ENCODE results near the gene AMOT.
A peak's percentile ranks its signal among the peaks of the same experiment; 100 is the strongest.

AMOT gene

GRCh38 chrX:112839856-112840255 lies 775 bp downstream of the AMOT start:
- no peaks in the 10 kb centered on the region for H3K36me3 ChIP-seq (ENCODE audit: control insufficient read depth, insufficient read depth, low read length)
- peak overlapping the region; percentile 41; the same call in 1 of the 2 replicates for H3K4me3 ChIP-seq (ENCODE audit: low read length)
- H3K9me3 ChIP-seq (ENCODE audit: control insufficient read depth, insufficient read depth, low read length) = no peaks in the 10 kb centered on the region
- no CpG with 5 or more reads among the region's 5 CpGs for WGBS (ENCODE audit: insufficient coverage, insufficient read length)
- no peaks in the 10 kb centered on the region for H3K4me1 ChIP-seq (ENCODE audit: control insufficient read depth, insufficient read depth, low read length)
- DNase-seq (ENCODE audit: low read depth, low spot score) = no peak
- H3K27me3 ChIP-seq (ENCODE audit: control insufficient read depth, insufficient read depth, low read length) = peaks cover 2% of the 10 kb centered on the region; the same call in 1 of the 2 replicates
- H3K27ac ChIP-seq (ENCODE audit: low read length) = no peak overlapping the region

GRCh38 chrX:112837531-112837930 lies 3.1 kb downstream of the AMOT start:
- Histone ChIP-seq H3K9me3 (ENCODE audit: control insufficient read depth, insufficient read depth, low read length) (no peaks in the 10 kb centered on the region), H3K4me1 (ENCODE audit: control insufficient read depth, insufficient read depth, low read length) (no peaks in the 10 kb centered on the region), H3K27me3 (ENCODE audit: control insufficient read depth, insufficient read depth, low read length) (peaks cover 2% of the 10 kb centered on the region; the same call in 1 of the 2 replicates), H3K4me3 (ENCODE audit: low read length) (no peak overlapping the region), H3K36me3 (ENCODE audit: control insufficient read depth, insufficient read depth, low read length) (no peaks in the 10 kb centered on the region), H3K27ac (ENCODE audit: low read length) (no peak overlapping the region)
- no peak for DNase-seq (ENCODE audit: low read depth, low spot score)
- WGBS (ENCODE audit: insufficient coverage, insufficient read length) = no CpG with 5 or more reads among the region's 1 CpG

DNA sequence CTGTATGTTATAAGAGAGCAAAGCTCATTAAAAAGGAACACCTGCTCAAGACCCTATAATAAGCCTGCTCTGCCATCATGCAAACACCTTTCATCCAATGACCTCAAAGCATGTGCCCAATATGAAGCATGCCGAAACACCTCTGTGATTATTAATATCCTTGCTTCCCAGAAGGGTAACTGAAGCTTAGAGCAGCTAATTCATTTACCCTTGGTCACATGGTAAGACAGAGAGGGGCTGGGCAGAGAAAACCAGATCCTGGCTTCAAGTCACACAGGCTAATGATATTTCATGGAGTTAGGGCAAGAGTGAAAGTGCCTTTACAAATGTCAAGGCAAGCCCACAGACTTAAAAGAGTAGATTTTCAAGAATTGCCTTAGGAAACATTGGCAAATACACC lies 5.6 kb downstream of the AMOT start:
- no CpG with 5 or more reads among the region's 1 CpG for WGBS (ENCODE audit: insufficient coverage, insufficient read length)
- no peak for DNase-seq (ENCODE audit: low read depth, low spot score)
- Histone ChIP-seq H3K36me3 (ENCODE audit: control insufficient read depth, insufficient read depth, low read length) (no peaks in the 10 kb centered on the region), H3K27ac (ENCODE audit: low read length) (no peak overlapping the region), H3K4me1 (ENCODE audit: control insufficient read depth, insufficient read depth, low read length) (no peaks in the 10 kb centered on the region), H3K27me3 (ENCODE audit: control insufficient read depth, insufficient read depth, low read length) (peaks cover 2% of the 10 kb centered on the region; the same call in 1 of the 2 replicates), H3K9me3 (ENCODE audit: control insufficient read depth, insufficient read depth, low read length) (no peaks in the 10 kb centered on the region), H3K4me3 (ENCODE audit: low read length) (no peak overlapping the region)

GRCh38 chrX:112834031-112834845 lies 6.4 kb downstream of the AMOT start:
- DNase-seq (ENCODE audit: low read depth, low spot score) = no peak
- no peaks in the 10 kb centered on the region for H3K4me1 ChIP-seq (ENCODE audit: control insufficient read depth, insufficient read depth, low read length)
- H3K36me3 ChIP-seq (ENCODE audit: control insufficient read depth, insufficient read depth, low read length) = no peaks in the 10 kb centered on the region
- H3K27ac ChIP-seq (ENCODE audit: low read length) = no peak overlapping the region
- peaks cover 2% of the 10 kb centered on the region; the same call in 1 of the 2 replicates for H3K27me3 ChIP-seq (ENCODE audit: control insufficient read depth, insufficient read depth, low read length)
- no peaks in the 10 kb centered on the region for H3K9me3 ChIP-seq (ENCODE audit: control insufficient read depth, insufficient read depth, low read length)
- no peak overlapping the region for H3K4me3 ChIP-seq (ENCODE audit: low read length)
- no CpG with 5 or more reads among the region's 8 CpGs for WGBS (ENCODE audit: insufficient coverage, insufficient read length)

DNA sequence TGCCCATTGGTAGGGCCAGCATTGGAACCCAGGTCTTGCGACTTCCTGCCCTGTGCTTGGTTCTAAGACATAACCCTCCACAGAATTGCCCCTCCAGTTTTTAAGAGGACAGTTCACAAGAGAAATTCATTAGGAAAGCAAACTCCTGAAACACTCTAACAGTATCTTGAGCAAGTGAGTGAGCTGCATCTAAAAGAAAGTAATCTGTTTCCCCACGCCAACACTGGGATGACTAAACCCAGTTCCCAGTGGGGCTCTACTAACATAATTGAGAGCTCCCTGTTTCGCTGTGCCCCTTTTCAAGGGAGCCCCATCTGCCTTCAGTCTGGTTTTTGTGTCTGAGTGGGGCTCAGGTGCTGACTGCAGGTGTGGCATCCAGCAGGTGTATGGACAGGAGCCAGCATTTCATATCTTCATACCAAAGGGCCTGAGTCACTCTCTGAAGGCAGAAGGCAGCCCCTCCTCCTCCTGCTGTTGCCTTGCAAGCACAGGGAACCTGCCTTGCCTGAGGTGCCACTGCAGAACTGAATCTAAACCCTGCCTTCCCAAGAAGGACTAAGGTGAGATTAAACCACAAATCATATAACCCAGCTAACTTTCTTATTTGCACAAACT lies 8.0 kb downstream of the AMOT start:
- H3K27me3 ChIP-seq (ENCODE audit: control insufficient read depth, insufficient read depth, low read length) = no peaks in the 10 kb centered on the region
- H3K9me3 ChIP-seq (ENCODE audit: control insufficient read depth, insufficient read depth, low read length) = no peaks in the 10 kb centered on the region
- no peaks in the 10 kb centered on the region for H3K4me1 ChIP-seq (ENCODE audit: control insufficient read depth, insufficient read depth, low read length)
- DNase-seq (ENCODE audit: low read depth, low spot score) = no peak
- H3K4me3 ChIP-seq (ENCODE audit: low read length) = no peak overlapping the region
- WGBS (ENCODE audit: insufficient coverage, insufficient read length) = no CpG with 5 or more reads among the region's 3 CpGs
- H3K27ac ChIP-seq (ENCODE audit: low read length) = no peak overlapping the region
- no peaks in the 10 kb centered on the region for H3K36me3 ChIP-seq (ENCODE audit: control insufficient read depth, insufficient read depth, low read length)

DNA sequence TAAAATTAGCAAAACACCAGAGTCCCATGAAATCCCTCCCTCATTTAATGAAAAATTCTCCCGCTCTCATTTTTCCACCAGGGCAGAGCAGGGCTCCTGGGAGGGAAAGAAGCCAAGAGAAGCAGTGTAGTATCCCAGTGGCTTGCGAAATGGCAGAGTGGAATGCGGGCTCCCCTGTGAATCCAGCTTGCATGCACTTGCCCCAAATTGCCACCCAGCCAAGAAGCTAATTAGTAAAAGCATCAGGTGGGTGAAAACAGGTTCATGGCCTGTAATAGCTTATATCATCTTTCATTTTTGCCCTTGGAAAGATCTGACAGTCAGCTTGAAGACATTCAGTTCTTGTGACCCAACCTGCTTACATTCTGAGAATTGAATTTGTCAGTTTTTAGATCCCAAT lies 10.1 kb downstream of the AMOT start:
- Histone ChIP-seq H3K4me1 (ENCODE audit: control insufficient read depth, insufficient read depth, low read length) (no peaks in the 10 kb centered on the region), H3K27me3 (ENCODE audit: control insufficient read depth, insufficient read depth, low read length) (no peaks in the 10 kb centered on the region)

DNA sequence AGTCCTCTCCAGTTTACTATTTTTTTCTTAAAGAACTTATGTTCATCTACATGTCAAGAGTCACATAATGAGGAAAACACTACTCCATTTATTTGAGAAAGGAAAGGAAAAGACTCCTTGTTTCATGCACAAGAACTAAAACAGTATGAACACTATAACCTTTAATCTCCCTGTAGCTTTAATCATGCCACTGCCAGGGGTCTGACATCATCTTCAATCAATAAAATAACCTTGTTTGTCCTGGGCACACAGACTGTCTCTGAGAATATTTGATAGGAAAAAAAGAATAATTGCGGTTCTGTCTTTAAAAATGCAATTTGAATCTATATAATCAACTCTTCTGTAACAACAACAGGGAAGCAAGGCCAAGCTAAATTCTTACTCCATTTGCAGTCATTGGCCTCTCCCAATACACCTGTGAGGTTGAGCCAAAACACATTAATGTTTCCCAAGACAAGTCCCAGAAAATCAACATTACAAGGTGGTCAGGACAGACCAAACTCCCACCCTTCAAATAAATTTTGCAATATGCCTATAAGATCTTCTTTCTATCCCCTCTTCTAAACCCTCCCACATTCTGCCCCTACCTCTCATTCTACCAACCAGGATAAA lies 13.2 kb downstream of the AMOT start:
- no peaks in the 10 kb centered on the region for H3K36me3 ChIP-seq (ENCODE audit: control insufficient read depth, insufficient read depth, low read length)
- H3K27ac ChIP-seq (ENCODE audit: low read length) = no peak overlapping the region
- WGBS (ENCODE audit: insufficient coverage, insufficient read length) = no CpG with 5 or more reads among the region's 1 CpG
- H3K27me3 ChIP-seq (ENCODE audit: control insufficient read depth, insufficient read depth, low read length) = no peaks in the 10 kb centered on the region
- H3K4me3 ChIP-seq (ENCODE audit: low read length) = no peak overlapping the region
- DNase-seq (ENCODE audit: low read depth, low spot score) = no peak
- H3K9me3 ChIP-seq (ENCODE audit: control insufficient read depth, insufficient read depth, low read length) = no peaks in the 10 kb centered on the region
- H3K4me1 ChIP-seq (ENCODE audit: control insufficient read depth, insufficient read depth, low read length) = no peaks in the 10 kb centered on the region

More for the DNA sequence above, 10.1 kb downstream of the AMOT start:
- Histone ChIP-seq H3K4me3 (ENCODE audit: low read length) (no peak overlapping the region), H3K27ac (ENCODE audit: low read length) (no peak overlapping the region), H3K9me3 (ENCODE audit: control insufficient read depth, insufficient read depth, low read length) (no peaks in the 10 kb centered on the region), H3K36me3 (ENCODE audit: control insufficient read depth, insufficient read depth, low read length) (no peaks in the 10 kb centered on the region)
- no CpG with 5 or more reads among the region's 3 CpGs for WGBS (ENCODE audit: insufficient coverage, insufficient read length)
- no peak for DNase-seq (ENCODE audit: low read depth, low spot score)

DNA sequence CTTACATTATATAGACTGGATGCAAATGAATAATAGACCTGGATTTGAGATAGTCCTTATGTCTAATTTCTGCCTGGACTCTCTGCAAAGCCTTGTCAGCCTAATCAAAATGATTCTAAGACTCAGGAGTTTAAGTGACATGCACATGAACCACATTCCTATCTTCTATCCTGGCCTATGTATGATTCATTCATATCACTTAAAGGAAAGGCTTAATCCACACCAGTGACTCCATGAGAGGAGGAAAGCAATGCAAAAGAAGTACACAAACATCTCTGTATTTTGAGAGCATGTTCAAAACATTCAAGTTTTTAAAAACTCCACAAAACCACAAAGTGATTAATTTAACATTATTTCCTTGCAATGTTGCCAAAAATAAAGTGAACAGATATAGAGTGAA lies 14.6 kb downstream of the AMOT start:
- Histone ChIP-seq H3K9me3 (ENCODE audit: control insufficient read depth, insufficient read depth, low read length) (no peaks in the 10 kb centered on the region), H3K4me3 (ENCODE audit: low read length) (no peak overlapping the region), H3K27me3 (ENCODE audit: control insufficient read depth, insufficient read depth, low read length) (no peaks in the 10 kb centered on the region), H3K36me3 (ENCODE audit: control insufficient read depth, insufficient read depth, low read length) (no peaks in the 10 kb centered on the region), H3K4me1 (ENCODE audit: control insufficient read depth, insufficient read depth, low read length) (no peaks in the 10 kb centered on the region), H3K27ac (ENCODE audit: low read length) (no peak overlapping the region)
- no peak for DNase-seq (ENCODE audit: low read depth, low spot score)

GRCh38 chrX:112822892-112823291 lies 17.7 kb downstream of the AMOT start:
- no peaks in the 10 kb centered on the region for H3K27me3 ChIP-seq (ENCODE audit: control insufficient read depth, insufficient read depth, low read length)
- no CpG with 5 or more reads among the region's 7 CpGs for WGBS (ENCODE audit: insufficient coverage, insufficient read length)
- no peak for DNase-seq (ENCODE audit: low read depth, low spot score)
- no peak overlapping the region for H3K4me3 ChIP-seq (ENCODE audit: low read length)
- H3K27ac ChIP-seq (ENCODE audit: low read length) = no peak overlapping the region
- H3K9me3 ChIP-seq (ENCODE audit: control insufficient read depth, insufficient read depth, low read length) = no peaks in the 10 kb centered on the region
- H3K36me3 ChIP-seq (ENCODE audit: control insufficient read depth, insufficient read depth, low read length) = no peaks in the 10 kb centered on the region
- H3K4me1 ChIP-seq (ENCODE audit: control insufficient read depth, insufficient read depth, low read length) = peaks cover 3% of the 10 kb centered on the region; the same call in 1 of the 2 replicates

- Histone ChIP-seq H3K36me3 (ENCODE audit: control insufficient read depth, insufficient read depth, low read length) (no peaks in the 10 kb centered on the region), H3K27me3 (ENCODE audit: control insufficient read depth, insufficient read depth, low read length) (no peaks in the 10 kb centered on the region), H3K27ac (ENCODE audit: low read length) (no peak overlapping the region), H3K4me1 (ENCODE audit: control insufficient read depth, insufficient read depth, low read length) (peaks cover 3% of the 10 kb centered on the region; the same call in 1 of the 2 replicates), H3K4me3 (ENCODE audit: low read length) (no peak overlapping the region), H3K9me3 (ENCODE audit: control insufficient read depth, insufficient read depth, low read length) (no peaks in the 10 kb centered on the region)
- DNase-seq (ENCODE audit: low read depth, low spot score) = no peak
- no CpG with 5 or more reads among the region's 3 CpGs for WGBS (ENCODE audit: insufficient coverage, insufficient read length)
These were observed 20.0 kb downstream of the AMOT start for GRCh38 chrX:112820364-112821268.
